Adrenal gland (tissue), 5 donors: ENCODE results near the gene ZCCHC14.

Experiments
- POLR2A ChIP-seq, 2 donors: fragments of 450-650 bp; IDR thresholded peaks; one replicate each; pipeline ENCODE4 v1.6.1; 2017; ENCODE audit warnings: antibody characterized with exemption in 2 of 2, mild to moderate bottlenecking in 2 of 2, moderate library complexity in 1 of 2
- TF ChIP-seq, protein P1 (sequence below), 6 experiments: fragments of 450-650 bp in 4 of 6; fragments of 200-600 bp in 2 of 6; sonication (generic) in 1 of 6; IDR thresholded peaks; 1 replicate in 5 of 6; 2 replicates in 1 of 6; pipeline versions ENCODE4 v1.5.1 to v1.8.0; 2016 to 2021; ENCODE audit warnings: antibody characterized with exemption in 6 of 6, mild to moderate bottlenecking in 2 of 6, moderate library complexity in 1 of 6
- donor health status: DM: no; HTN: no; CAD: no.

DNA sequence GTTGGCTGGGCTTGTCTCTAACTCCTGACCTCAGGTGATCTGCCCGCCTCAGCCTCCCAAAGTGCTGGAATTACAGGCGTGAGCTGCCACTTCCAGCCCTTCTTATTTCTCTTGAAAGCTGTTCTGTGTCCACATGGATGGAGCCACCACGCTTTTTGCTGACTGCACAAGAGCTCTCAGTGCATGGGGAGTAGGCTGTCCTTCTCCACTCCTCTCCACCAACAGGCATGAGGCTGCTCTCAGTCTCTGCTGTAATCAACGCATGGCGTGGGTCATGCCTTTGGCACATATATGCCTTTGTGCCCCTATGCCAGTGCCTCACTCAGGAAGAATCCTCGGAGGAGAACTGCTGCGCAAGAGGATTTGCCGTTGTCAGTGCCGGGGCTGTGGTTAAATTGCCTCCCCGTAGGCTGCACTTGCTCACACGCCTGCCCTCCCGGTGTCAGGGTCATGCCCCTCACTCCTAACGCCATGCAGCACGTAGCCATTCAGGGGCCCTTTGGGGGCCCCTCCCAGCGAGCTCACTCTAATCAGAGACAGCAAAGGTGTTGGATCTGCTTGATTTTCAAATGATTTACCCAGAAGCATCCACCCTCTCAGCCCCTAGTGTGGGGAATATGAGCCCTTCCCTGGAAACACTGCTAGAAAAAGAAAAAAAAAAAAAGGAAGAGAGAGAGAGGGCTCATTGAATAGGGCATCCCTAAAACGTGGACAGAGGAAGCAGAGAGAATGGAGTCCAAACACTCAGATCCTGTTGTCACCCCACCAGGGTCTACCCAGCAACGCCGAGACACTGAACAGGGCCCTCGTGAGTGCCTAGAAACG is 47.5 kb upstream of the ZCCHC14 start:
- TF ChIP-seq, protein P1, sequence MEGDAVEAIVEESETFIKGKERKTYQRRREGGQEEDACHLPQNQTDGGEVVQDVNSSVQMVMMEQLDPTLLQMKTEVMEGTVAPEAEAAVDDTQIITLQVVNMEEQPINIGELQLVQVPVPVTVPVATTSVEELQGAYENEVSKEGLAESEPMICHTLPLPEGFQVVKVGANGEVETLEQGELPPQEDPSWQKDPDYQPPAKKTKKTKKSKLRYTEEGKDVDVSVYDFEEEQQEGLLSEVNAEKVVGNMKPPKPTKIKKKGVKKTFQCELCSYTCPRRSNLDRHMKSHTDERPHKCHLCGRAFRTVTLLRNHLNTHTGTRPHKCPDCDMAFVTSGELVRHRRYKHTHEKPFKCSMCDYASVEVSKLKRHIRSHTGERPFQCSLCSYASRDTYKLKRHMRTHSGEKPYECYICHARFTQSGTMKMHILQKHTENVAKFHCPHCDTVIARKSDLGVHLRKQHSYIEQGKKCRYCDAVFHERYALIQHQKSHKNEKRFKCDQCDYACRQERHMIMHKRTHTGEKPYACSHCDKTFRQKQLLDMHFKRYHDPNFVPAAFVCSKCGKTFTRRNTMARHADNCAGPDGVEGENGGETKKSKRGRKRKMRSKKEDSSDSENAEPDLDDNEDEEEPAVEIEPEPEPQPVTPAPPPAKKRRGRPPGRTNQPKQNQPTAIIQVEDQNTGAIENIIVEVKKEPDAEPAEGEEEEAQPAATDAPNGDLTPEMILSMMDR (IDR thresholded peaks at IDR 0.05), result no peak
- no peak for TF ChIP-seq POLR2A (IDR thresholded peaks at IDR 0.05)
